Stimulated activated CD8-positive, alpha-beta memory T cell treated with anti-CD3 and anti-CD28 coated beads, Interleukin-2, amount 100 ng/mL, for 1 hour (primary cell): ENCODE data around the gene GNB1L.

Source experiments
- DNase-seq, 2 donors: peaks; one replicate each; pipeline ENCODE4 v3.0.0-alpha.2; 2020; ENCODE audit warnings: low read depth in 2 of 2

Gene GNB1L

GRCh38 chr22:19808873-19809478 is 45.7 kb downstream of the GNB1L start:
- no peak for DNase-seq

DNA sequence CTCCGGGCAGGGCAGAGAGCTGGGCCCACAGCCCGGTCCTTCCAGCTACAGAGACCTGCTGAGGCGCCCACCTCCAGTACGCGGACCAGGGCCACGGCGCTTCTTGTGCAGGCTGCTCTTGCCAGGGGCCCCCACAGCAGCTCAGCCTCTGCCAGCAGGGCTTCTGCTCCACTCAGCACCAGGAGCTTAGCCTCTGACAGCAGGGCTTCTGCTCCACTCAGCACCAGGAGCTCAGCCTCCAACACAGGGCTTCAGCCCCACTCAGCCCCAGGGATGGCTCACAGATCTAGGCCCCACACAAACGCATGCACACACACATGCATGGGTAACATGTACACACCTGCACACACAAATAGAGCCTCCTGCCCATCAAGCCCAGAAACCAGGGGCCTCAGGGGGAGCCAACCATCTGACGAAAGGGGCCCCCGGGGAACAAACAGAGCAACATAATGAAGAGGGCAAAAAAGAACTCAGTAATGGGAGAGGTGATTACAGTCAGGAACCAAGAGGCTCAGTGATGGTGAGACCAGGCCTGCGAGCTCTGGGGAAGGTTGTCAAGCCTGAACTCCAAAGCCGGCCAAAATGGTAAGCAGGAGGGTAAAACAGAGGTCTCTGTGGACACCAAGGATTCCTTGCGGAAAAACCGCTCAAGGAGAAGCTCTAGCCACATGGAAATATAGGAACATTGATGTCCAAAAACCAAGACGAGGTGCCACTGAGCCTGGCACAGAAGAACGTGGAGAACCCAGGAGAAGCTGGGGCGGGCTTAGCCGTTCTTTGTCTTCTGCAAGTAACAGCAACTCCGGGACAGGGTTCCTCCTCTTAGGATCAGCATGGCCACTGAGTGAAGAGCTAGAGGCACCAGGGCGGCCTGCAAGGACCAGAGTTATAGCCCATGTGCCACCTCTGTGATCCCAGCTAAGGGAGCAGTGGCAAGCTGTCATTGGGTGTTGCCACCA is 46.5 kb downstream of the GNB1L start:
- DNase-seq = no peak

GRCh38 chr22:19807161-19807913 is 47.3 kb downstream of the GNB1L start:
- no peak for DNase-seq

- DNase-seq = no peak
Measured at GRCh38 chr22:19806213-19807160, 48.2 kb downstream of the GNB1L start.

DNA sequence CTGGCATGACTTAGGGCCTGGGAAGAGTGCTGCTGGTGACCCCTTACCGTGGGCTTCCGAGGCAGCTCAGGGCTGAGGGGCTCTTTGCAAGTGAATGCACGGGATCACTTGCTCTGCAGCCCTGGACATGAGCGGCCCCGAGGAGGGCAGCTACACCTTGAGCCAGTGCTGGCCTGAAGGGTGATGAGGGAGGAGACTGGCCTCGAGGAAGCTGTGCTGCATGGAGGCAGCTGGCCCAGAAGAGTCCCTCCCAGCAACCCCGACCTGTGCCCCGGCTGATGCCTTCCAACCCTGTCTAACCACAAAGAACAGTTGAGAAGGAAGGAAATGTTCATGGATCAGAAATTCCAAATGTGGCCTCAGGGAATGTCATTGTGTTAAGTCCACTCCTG is 48.9 kb downstream of the GNB1L start:
- no peak for DNase-seq

DNA sequence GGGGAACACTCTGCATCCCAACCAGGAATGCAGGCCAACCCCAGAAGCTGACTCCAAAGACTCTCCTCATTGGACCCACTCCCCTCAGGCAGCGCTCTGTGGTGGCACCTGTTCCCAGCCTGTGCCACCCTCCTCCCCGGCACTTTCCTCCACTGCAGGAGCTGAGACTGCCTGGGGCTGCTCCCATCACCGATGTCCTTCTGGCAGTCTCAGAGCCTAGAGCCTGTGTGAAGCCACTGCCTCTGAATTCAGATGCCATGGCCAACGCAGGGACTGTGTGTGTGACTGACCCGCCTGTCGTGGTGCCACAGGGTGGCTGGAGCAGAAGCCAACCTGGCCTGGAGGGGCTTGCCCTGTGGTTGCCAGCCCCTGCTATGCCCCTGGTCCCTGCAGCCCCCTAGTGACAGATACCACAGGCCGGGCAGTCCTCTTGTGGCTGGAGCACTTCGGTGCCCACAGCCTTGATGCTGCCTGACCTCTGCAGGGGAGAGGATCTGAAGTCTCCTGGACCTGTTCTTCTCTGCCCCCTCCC is 50.9 kb downstream of the GNB1L start:
- no peak for DNase-seq

DNA sequence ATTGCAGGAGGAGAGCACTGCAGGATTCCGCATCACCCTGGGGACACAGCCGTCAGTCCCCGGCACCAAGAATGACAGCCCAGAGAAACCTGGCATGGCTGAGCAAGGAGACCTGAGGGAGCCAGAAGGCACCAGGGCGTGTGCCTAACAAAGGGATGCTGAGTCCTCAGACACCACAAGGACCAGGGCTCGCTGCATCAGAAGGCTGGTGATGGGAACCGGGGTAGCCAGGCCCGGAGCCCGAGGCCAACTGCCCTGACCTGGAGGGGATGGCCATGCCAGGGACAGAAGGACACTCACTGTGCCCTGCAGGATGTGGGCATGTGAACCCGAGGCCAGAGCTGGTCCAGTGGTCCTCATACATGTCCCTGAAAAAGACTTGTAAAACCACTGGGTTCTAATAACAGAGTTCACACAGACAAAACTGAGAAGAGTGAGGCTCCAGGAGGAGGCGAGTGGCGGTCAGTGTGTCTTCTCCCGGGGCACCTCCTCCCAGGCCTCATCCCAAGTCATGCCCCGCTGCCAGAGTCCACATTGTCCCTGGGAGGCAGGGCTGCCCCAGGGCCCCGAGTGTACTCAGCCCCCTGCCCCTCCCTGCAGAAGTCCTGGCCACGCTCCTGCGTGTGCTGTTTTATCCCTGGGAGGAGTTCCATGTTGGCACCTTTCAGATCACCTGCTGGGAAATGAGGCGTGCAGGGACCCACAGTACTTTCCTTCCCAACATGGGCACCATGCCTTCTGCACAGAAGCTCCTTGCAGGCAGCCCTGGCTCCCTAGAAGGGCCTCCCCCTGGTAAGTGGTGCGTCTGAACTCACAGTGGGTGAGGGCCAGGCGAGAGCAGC is 51.6 kb downstream of the GNB1L start:
- no peak for DNase-seq

DNA sequence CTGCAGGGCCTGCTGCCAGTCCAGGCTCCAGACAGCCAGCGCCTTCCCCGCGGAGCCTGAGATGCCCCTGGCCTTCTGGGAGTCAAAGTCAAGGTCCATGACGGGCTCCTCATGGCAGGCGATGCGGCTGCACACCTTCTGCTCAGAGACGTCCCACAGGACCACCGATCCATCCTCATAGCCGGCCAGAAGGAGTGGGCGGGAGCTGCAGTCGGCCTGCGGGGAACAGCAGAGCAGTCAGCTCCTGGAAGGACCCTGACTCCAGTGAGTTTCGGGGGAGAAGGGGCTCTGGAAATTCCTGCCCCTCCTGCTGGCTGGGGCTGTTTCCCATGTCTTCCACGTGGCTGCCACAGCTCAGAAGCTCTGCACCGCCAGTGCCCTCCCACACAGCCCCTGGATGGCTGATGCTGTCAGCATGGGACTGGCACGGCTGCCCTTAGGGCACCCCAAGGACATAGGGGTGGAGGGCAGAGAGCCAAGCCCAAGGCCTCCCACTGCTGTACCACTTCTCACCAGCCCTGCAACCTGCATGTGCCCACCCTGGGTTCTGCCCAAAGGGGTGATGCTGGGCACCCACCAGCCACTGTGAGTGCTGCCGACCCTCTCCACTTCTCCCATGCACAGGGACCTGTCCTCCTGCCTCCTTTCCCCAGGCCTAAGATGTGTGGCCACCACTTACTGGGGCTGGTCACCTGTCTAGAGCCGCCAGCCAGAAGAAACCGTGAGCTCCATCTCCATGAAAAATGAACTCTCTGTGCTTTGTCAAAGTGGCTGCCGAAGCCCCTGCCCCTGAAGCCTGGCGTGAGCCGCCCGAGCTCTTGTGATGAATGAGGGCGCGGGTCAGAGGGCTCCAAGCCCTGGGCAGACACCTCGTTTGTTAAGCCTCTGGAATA is 52.4 kb downstream of the GNB1L start:
- no peak for DNase-seq

DNA sequence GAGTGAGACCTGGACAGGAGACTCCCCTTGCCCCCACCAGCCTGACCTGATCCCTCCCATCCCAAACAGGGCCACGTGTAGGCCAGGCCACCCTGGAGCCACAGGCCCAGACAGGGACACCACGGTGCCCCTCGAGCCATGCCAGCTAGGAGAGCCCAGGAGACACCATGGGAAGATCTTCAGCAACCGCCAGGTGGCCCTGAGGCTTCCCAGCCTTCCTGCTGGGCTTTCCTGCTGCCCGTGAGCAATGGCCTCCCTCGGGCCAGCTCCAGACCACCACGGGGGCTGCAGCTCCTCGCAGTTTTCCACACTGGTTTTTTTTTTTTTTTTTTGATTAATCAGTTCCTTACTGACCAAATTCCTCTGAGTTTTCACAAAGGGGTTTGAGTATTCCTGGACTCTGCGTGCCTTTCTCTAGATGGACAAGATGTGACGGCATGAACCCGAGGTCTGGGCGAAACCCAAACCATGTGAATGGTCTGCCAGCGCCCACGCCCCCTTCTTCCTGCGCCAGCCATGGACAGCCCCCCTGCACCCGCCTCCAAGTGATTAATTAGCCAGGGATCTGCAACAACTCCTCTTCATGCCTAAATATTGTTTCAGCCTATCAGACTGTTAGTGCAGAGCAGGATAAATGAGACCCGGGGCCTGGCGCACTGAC is 53.2 kb downstream of the GNB1L start:
- no peak for DNase-seq

DNA sequence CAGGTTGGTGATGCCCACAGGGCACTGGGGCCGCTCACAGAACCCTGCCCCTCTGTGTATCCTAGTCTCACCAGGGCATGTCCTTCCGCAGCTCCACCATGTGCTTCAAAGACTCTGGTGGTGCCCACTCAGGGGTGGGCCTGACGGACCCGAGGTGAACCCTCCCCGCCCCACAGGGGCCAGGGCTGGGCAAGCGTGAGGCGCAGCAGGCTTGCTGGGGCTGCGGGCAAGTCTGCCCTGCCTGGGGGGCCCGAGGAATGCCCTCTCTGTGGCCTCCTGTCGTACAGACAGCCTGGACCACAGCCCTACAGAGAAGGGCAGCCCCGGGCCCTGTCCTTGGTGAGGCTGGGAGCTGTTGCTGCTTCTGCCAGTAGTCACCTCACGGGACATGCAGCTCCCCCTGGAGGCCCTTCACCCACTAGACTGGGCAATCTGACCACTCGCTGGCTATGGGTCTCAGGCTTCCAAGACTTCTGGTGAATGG is 53.9 kb downstream of the GNB1L start:
- DNase-seq = no peak

- no peak for DNase-seq
Measured at GRCh38 chr22:19800306-19800705, 54.4 kb downstream of the GNB1L start.

- no peak for DNase-seq
Measured at GRCh38 chr22:19799322-19800190, 55.1 kb downstream of the GNB1L start.

GRCh38 chr22:19798891-19799293 is 55.8 kb downstream of the GNB1L start:
- no peak for DNase-seq

DNA sequence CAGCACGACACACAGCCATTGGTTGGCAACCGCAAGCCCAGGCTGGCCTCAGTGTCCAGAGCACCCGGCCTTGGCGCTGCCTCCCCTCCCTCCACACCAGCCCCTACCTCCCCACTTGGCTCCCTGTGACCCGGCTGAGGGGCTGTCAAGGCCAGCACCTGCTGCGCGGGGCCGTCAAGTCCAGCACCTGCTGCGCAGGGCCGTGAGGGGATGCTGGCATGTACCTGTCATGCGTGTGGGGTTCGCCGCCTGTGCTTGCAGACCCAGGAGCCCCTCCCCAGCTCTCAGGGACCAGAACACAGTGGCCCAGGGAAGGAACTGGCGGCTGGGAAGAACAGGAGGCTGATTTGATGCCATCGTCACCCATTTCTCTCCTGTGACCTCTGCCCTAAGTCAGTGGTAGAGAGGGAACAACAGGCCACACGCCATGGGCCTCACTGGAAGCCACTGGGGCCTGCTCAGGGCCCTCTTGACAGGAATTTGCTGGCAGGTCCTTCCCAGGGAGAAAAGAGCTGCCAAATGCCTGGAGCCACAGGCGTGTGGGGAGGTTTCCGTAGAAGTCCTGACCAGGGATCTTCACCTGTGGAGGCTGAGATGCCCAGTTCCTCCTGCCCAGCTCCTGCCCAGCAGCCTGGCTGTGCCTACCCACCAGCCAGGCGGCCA is 56.5 kb downstream of the GNB1L start:
- no peak for DNase-seq

GRCh38 chr22:19797086-19798002 is 57.3 kb downstream of the GNB1L start:
- DNase-seq = no peak

DNA sequence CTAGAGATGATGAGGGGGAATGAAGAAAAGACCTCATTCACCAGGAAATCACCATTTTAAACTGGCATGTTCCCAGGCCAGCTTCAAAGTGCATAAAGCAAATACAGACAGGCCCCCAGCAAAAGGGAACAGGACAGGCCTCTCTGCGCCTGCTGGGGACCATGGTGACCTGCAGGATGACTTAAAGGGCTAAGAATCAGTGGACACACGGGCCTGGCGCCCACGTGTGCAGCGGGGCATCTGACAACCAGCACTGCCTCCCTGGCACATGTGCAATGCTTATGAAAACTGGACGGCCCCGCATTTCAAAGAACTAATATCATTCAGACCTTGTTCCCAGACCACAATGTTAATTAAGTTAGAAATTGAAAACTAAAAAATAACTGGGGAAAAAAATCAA is 58.5 kb downstream of the GNB1L start:
- no peak for DNase-seq
